CD1c-positive myeloid dendritic cell (primary cell): ENCODE results near the gene DSCAML1.
A peak's percentile ranks its signal among the peaks of the same experiment; 100 is the strongest.
"Not testable (repeated sequence)": the region's sequence is repeated elsewhere in the genome, so short reads cannot be mapped to it uniquely, and the experiment has no call there.

Source experiments
- DNase-seq: peaks from one replicate; pipeline ENCODE4 v3.0.0-alpha.2; 2016; ENCODE audit errors: extremely low spot score

DSCAML1 gene

GRCh38 chr11:117408356-117408755, 388.7 kb downstream of the DSCAML1 start:
- no peak for DNase-seq

- DNase-seq, result no peak
Observed at GRCh38 chr11:117407016-117407415, 390.0 kb downstream of the DSCAML1 start.

GRCh38 chr11:117405898-117406297, 391.1 kb downstream of the DSCAML1 start:
- DNase-seq, result peak; percentile 15

- DNase-seq, result not testable (repeated sequence)
Observed at GRCh38 chr11:117399100-117399840, 397.7 kb downstream of the DSCAML1 start.

- not testable (repeated sequence) for DNase-seq
Observed at GRCh38 chr11:117398618-117399017, 398.4 kb downstream of the DSCAML1 start.

- no peak for DNase-seq
Observed at GRCh38 chr11:117396970-117397369, 400.0 kb downstream of the DSCAML1 start.

- no peak for DNase-seq
Observed at GRCh38 chr11:117395476-117395875, 401.5 kb downstream of the DSCAML1 start.

- DNase-seq, result no peak
Observed at GRCh38 chr11:117394221-117394925, 402.6 kb downstream of the DSCAML1 start.

GRCh38 chr11:117392979-117393378, 404.0 kb downstream of the DSCAML1 start:
- no peak for DNase-seq

- DNase-seq, result no peak
Observed at GRCh38 chr11:117392001-117392690, 404.9 kb downstream of the DSCAML1 start.

GRCh38 chr11:117391181-117391580, 405.8 kb downstream of the DSCAML1 start:
- DNase-seq, result no peak

GRCh38 chr11:117390743-117391142, 406.3 kb downstream of the DSCAML1 start:
- DNase-seq, result no peak

GRCh38 chr11:117387992-117388755, 408.8 kb downstream of the DSCAML1 start:
- DNase-seq, result no peak

GRCh38 chr11:117385906-117386305, 411.1 kb downstream of the DSCAML1 start:
- DNase-seq, result no peak

- no peak for DNase-seq
Observed at GRCh38 chr11:117385471-117385870, 411.5 kb downstream of the DSCAML1 start.

- DNase-seq, result no peak
Observed at GRCh38 chr11:117384045-117384444, 413.0 kb downstream of the DSCAML1 start.

GRCh38 chr11:117382746-117383145, 414.3 kb downstream of the DSCAML1 start:
- no peak for DNase-seq

GRCh38 chr11:117381481-117382387, 415.3 kb downstream of the DSCAML1 start:
- no peak for DNase-seq

GRCh38 chr11:117380676-117381075, 416.3 kb downstream of the DSCAML1 start:
- DNase-seq, result no peak

GRCh38 chr11:117378976-117379865, 417.8 kb downstream of the DSCAML1 start:
- DNase-seq, result no peak
